Adipocyte (in vitro differentiated cells): ENCODE data around the gene PIGO.

Experiments
- DNase-seq: peaks from one replicate; pipeline ENCODE4 v3.0.0-alpha.2; 2015; ENCODE audit warnings: low read depth
- H3K27me3 ChIP-seq: replicated peaks from 2 replicates; pipeline ENCODE4 v1.7.0; 2013; ENCODE audit warnings: mild to moderate bottlenecking, low read length, moderate library complexity; ENCODE audit not compliant: control insufficient read depth, insufficient read depth
- H3K36me3 ChIP-seq: 2 replicates; pipeline ENCODE4 v1.7.0; 2013; ENCODE audit warnings: low read length, mild to moderate bottlenecking, moderate library complexity; ENCODE audit not compliant: control insufficient read depth, insufficient read depth, severe bottlenecking
- H3K4me1 ChIP-seq: 2 replicates; pipeline ENCODE4 v1.7.0; 2013; ENCODE audit warnings: mild to moderate bottlenecking, low read length, moderate library complexity; ENCODE audit not compliant: control insufficient read depth, insufficient read depth
- H3K4me3 ChIP-seq: 2 replicates; pipeline ENCODE4 v1.7.0; 2013; ENCODE audit warnings: mild to moderate bottlenecking, low read length, moderate library complexity
- H3K9ac ChIP-seq: 2 replicates; pipeline ENCODE4 v1.7.0; 2013; ENCODE audit warnings: mild to moderate bottlenecking, low read length, moderate library complexity
- H3K9me3 ChIP-seq: 2 replicates; pipeline ENCODE4 v1.7.0; 2013; ENCODE audit warnings: mild to moderate bottlenecking, low read length, moderate library complexity; ENCODE audit not compliant: control insufficient read depth

The PIGO gene

DNA sequence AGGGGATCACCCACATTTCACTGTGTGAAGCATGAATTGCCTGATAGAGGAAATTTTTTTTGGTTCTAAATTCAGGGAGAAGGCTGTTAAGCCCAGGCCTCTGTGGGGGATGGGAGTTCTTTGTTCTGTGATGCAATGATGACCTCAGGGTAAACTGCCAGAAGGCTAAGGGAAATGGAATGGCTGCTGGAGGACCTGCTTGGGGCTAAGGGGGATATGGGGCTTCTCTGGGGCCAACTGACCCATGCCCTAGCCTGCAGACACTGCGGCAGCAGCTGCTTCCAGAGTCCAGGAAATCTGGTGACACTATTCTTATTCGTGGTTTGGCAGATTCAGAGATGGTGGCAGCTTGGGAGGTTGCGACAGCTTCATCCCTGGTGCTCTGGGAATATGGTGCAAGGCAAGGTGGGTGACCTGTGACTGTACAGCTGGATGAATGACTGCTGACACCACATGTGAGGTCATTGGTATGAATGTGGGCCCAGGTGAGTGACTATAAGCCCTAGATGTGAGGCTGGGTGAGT is 54.2 kb downstream of the PIGO start:
- H3K4me3 ChIP-seq, result no peak overlapping the region
- DNase-seq, result peak; percentile 38
- H3K27me3 ChIP-seq, result no peaks in the 10 kb centered on the region
- no peak overlapping the region for H3K9ac ChIP-seq
- H3K9me3 ChIP-seq, result no peaks in the 10 kb centered on the region
- H3K36me3 ChIP-seq, result peaks cover 39% of the 10 kb centered on the region
- peaks cover 13% of the 10 kb centered on the region for H3K4me1 ChIP-seq
